Erythroblast (primary cell): ENCODE results near the gene EEIG2.

Experiments
- GATA1 ChIP-seq: IDR thresholded peaks from 2 replicates; pipeline ENCODE4 v1.6.1; 2011; ENCODE audit warnings: low read depth, mild to moderate bottlenecking, control low read depth, low read length, moderate library complexity
- POLR2A ChIP-seq: IDR thresholded peaks from 2 replicates; pipeline ENCODE4 v1.6.1; 2011; ENCODE audit warnings: mild to moderate bottlenecking, low read length

- no peak for TF ChIP-seq POLR2A
- no peak for TF ChIP-seq GATA1
Observed at GRCh38 chr1:108565512-108565911, 5.6 kb downstream of the EEIG2 start.
